GM12873 (cell line): Measurements from ENCODE around the gene TUBGCP2.

Experiments used
- TF ChIP-seq, protein P1 (sequence below): IDR thresholded peaks from 2 replicates; pipeline ENCODE4 v1.5.1; 2012; ENCODE audit warnings: low read depth, mild to moderate bottlenecking, moderate library complexity, low read length, control low read depth; ENCODE audit not compliant: insufficient read depth; ENCODE audit errors: missing control alignments

TUBGCP2 gene

DNA sequence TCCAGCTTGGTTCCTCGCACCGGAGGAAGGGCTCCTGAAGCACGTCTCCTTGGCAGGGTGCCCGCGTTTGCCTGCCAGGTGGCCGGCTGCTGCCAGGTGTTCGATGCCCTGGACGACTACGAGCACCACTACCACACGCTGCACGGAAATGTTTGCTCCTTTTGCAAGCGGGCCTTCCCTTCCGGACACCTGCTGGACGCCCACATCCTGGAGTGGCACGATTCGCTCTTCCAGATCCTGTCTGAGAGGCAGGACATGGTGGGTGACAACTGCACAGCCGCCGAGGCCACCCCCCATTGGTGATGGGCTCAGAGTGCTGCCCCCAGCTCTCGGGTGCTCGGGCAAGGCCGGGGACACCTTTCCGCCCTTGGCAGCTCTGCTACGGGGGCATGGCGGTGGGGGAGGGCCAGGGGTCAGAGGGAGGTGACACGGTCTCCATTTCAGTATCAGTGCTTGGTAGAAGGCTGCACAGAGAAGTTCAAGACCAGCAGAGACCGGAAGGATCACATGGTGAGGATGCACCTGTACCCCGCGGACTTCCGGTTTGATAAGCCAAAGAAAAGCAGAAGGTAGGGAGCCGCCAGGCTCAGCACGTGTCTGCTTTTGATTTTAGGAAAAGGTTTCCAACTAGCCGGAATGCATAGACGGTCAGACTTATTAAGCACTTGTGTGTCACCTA lies 1.2 kb upstream of the TUBGCP2 start:
- TF ChIP-seq, protein P1, sequence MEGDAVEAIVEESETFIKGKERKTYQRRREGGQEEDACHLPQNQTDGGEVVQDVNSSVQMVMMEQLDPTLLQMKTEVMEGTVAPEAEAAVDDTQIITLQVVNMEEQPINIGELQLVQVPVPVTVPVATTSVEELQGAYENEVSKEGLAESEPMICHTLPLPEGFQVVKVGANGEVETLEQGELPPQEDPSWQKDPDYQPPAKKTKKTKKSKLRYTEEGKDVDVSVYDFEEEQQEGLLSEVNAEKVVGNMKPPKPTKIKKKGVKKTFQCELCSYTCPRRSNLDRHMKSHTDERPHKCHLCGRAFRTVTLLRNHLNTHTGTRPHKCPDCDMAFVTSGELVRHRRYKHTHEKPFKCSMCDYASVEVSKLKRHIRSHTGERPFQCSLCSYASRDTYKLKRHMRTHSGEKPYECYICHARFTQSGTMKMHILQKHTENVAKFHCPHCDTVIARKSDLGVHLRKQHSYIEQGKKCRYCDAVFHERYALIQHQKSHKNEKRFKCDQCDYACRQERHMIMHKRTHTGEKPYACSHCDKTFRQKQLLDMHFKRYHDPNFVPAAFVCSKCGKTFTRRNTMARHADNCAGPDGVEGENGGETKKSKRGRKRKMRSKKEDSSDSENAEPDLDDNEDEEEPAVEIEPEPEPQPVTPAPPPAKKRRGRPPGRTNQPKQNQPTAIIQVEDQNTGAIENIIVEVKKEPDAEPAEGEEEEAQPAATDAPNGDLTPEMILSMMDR: no peak

DNA sequence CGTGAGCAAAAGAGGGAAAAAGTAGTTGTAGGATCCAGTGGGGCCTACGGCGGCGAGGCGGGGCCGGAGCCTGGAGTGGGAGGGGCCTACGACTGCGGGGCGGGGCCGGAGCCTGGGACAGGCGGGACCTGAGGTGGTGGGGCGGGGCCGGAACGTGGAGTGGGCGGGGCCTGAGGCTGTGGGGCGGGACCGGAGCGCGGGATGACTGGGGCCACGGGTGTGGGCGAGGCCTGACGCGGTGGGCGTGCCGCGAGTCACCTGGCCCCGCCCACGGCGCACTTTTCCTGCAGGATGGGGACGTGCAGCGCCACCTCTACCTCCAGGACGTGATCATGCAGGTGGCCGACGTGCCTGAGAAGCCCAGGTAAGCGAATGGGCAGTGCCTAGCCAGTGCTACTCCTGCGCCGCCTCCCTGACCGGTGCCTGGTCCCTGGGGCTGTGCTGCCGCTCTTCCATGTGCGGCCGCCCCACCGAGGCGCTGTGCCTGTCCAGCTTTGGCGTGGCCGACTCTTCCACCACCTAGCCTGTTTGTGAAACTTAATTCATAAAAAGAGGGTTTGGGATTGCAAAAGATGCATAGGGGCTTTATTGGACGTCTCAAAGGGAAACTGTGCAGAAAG lies 538 bp upstream of the TUBGCP2 start:
- TF ChIP-seq, protein P1: no peak

DNA sequence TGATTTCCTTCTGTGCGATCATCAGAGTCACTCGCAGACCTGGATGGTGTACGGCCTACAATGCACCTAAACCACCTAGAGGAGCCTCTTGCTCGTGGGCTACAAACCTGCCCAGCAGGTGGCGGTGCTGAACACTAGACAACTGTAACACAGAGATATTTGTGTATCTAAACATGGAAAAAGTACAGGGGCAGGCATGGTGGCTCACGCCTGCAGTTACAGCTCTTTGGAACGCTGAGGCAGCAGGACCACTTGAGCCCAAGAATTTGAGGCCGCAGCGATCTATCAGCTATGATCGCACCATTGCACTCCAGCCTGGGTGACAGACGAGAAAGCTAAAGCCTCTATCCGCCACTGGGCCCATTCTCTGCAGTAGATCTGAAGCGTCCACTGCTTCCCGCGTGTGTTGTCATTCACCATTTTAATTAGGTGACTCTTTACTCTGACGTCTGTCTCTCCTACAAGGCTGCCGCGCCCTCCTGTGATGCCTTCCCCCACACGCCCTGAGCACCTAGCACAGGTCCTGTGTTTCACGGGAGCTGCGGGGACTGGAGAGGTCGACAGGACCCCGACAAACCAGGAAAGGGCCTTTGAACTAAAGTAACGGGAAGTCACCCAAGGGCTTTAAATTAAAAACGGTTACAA lies 774 bp downstream of the TUBGCP2 start:
- TF ChIP-seq, protein P1: peak; percentile 91

DNA sequence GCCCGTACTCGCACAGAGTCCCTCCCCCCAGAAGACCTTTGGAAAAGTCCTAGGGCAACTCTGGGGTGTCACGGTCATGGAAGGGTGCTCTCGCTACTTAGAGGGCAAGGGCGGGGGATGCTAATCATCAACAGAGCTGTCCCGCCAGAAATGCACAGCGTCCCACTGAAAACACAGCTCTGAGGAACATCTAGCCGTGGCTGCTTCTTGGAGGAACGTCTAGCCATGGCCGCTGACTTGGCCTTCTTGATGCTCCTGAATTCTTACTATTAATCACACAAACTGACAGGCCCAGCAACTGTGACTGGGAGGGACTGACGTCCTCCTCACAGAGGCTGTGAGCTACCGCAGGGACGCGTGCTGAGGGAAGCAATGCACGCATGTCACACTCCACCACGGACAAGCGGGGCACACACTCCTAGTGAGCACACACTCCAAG lies 1.7 kb downstream of the TUBGCP2 start:
- TF ChIP-seq, protein P1: no peak

DNA sequence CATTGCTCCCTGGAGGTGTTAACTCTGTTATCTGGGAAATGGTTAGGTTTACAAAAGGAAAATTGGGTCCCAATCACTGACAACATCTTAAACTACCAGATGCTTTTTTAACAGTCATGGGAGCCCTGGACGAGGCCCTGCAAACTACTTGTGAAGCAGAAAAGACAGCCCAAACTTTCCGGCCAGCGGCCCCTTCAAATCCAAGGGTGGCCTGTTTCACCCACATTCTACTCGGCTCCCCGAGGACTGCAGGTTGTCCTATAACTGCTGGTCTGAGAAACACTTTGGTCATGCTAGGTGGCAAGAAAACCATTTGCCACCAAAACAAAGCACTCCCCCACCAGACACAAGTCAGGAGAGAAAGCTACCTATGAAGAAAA lies 2.6 kb downstream of the TUBGCP2 start:
- TF ChIP-seq, protein P1: no peak

DNA sequence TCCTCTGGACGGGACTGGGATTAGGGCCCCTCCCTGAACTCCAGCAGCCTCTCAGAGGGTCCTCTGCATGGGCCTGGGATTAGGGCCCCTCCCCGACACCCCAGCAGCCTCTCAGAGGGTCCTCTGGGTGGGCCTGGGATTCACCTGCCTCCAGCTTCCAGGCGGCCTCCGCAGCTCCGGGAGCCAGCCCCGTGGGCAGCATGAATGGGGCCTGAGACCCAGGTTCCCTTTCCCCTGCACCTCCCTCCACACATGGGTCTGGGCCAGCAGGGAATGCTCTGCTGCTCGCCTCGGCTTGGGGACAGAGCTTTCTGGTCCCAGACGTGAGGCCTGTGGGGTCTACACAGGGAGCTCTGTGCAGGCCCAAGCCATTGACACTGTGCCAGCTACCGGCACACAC lies 5.5 kb downstream of the TUBGCP2 start:
- TF ChIP-seq, protein P1: no peak

DNA sequence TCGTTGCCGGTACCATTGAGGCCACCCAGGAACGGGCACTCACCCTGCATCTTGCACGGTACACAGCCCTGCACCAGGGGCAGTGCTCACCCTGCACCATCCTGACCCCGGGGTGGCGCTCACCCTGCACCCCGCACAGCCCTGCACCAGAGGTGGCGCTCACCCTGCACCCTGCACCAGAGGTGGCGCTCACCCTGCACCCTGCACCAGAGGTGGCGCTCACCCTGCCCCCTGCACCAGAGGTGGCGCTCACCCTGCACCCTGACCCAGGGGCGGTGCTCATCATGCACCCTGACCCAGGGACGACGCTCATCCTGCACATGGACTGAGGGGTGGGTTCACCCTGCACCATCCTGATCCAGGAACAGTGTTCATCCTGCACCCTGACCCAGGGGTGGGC lies 6.4 kb downstream of the TUBGCP2 start:
- TF ChIP-seq, protein P1: no peak
